ENCODE results near the gene CCDC70.
A peak's percentile ranks its signal among the peaks of the same experiment; 100 is the strongest.

CCDC70 gene

DNA sequence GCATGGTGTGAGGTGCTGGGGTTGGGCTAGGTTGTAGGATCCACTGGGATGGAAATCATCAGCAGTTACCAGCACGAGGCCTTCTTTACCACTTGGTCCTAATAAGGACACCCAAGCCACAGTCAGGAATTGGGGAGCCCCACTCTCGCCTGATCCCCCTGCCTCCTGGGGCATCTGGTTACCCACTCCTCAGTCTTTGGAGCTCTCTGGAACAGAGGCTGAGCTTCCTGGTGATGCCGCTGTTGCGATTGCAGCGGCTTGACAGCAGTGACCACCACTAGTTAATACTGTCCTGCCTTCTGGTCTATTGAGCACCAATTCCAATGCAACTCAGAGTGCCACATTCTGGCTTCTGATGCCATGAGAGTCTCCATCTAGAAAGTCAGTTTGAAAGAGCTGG, 30.2 kb upstream of the CCDC70 start:
- no peak for DNase-seq

DNA sequence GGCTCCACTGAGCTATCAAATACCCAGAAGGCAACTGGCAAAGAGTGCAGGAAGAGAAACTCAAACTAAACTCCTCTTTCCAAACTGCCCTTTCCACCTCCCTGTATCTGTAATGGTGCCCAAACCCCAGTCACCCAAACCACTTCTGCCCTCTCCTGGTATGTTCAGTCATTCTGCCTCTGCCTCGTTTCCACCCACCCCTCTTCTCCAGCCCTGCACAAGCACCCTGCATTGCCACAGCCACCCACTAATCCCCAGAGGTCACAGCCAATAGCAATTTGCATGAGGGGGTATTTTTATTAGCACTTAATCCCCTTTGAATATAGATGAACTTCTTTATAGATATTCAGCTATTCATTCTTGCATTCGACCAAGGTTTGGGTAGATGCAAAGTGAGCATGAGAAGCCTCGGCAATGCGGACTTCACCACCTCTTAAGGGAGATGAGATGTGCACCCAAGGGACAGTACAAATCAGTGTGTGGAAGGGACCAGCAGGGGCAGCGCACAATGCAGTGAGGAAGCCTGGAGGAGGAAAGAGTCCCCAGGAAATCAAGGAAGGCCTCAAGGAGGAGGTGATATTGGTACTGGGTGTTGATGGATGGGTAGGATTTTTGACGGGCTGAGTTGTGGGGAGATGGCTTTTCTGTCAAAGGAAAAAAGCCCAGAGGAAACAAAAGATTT, 29.2 kb upstream of the CCDC70 start:
- DNase-seq: peak; percentile 71

DNA sequence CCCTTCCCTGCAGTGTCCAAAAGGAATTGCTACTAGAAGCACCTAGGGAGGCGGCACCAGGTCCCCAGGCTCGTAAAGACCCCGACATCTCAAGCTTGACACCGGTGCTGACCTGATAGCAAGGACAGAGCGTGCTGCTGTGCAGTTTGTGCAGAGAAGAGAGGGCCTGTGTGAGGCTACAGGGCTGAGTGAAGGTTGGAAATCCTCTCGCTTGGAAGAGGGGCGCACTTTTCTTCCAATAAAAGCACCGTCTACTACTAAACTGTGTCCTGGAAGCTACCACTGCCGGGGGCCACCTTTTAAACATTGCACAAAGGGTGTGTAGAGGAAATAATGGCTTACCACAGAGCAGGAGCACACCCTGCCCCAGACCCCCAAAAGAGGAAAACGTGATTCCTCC, 27.8 kb upstream of the CCDC70 start:
- no peak for DNase-seq

DNA sequence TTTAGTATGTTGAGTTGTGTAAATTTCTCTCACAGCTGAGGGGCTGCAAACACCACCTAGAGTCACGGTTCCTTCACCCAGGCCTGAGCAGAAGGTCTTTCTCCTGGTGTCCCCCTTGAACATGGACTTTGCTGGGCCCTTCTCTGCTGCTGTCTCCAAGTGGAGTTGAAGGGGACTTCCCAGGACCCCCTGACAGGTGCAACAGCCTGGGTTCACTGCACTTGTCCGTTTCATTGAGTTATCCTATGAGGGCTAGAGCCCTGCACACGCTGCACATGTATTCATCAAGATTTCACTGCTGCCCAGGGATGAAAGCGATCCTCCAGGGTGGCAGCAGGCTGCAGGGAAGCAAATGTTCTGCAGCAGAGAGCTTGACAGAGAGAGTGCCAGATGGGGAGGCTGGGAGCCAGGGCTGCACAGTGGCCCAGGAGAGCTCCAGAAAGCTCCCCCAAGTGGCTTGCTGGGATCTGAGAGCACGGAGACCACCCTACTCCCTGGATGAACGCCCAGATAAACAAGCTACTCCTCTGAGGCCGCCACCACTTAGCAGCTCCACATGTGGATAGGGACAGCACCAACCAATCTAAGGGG, 27.1 kb upstream of the CCDC70 start:
- DNase-seq: no peak

DNA sequence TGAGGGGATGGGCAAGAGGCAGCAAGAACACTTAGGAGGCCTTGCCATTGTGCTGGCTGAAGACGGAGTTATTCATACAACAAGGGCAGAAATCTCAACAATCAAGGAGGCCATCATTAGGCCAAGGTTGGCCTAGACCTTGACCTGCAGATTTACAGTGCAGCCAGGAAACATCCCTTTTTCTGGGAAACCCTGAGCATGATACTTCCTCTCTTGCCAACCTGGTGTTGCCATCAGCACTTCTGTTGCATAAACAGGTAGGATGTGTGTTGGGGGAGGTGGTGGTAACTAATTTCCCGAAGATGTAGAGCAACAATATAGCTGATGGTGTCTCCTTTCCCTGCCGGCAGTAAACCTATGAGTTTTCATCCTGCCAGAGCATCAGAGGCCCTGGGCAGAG, 24.8 kb upstream of the CCDC70 start:
- DNase-seq: no peak

DNA sequence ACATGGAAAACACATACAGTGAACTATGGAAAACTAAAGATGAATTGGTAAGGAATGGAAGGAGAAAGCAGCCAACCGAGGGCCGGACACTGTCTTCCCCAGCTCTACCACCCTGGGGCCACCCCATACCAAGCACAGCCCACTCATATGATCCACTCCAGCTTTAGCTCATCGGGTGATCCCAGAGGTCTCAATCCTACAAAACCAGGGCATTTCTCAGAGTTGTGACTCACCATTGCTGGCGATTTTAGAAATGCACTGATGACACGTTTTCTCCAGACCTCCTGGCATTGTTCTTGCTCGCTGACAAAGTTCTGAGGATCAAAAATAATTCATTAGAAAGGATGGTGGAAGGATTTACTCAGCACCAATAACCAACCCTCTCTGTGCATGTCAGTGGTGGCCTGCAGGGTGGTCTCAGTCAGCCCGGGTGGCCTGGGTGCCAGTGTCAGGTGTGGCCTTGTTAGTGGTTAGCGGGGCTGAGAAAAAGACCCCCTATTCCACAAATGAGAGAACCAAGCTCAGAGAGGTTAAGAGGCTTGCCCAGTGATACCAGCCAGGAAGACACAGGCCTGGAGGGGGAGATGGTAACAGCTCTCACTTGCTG, 23.4 kb upstream of the CCDC70 start:
- no peak for DNase-seq

DNA sequence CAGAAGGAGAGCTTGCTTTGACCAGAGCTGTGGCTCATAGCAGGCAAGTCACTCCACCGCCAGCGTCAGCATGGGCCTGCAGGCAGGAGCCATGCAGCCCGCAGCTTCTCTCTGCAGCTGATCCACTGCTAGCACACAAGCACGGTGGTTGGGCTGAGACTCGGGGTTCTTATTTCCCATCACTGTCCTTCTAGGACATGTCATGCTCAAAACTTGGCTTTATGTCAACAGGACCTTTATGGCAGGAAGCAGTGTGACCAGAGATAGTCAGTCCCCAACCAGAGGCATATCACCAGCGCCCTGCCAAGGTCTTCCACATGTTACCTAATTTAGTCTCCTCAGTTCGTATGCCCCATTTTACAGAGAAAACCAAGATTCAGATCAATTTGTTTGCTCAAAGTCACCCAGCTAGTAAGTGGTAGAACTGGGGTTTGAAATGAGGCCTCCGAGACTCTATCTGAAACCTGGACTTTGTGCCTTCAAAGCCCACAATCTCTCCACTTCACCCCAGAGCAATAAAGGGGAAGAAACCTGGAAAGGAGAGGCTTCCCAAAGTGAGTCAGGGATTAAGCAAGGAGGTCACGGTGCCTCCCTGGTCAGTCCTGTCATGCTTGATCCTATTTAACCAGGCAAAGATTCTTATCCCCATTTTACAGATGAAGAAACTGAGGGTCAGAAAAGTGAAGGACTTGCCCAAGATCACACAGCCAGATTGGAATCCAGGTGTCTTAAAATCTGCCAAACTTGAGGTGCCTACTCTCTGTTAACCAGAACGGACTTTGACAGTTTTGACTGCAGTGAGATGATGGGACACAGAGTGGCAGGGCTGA, 21.8 kb upstream of the CCDC70 start:
- no peak for DNase-seq

DNA sequence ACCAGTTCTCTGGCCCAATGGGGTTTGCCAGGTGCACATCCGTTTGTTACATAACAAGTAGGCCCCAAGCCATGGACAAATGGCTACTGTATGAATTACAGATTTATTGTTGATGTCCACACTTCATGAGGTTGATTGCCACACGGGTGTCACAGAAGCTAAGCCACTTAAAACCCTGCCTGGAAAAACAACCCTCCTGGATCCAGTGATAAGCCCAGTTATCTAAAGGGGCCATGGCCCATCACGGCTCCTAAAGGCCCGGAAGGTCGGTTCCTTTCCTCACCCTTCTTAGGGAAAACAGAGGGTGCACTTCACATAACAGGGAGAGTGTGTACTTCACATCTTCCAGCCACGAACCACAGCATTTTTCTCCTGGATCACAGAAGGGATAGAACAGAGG, 20.9 kb upstream of the CCDC70 start:
- DNase-seq: no peak

DNA sequence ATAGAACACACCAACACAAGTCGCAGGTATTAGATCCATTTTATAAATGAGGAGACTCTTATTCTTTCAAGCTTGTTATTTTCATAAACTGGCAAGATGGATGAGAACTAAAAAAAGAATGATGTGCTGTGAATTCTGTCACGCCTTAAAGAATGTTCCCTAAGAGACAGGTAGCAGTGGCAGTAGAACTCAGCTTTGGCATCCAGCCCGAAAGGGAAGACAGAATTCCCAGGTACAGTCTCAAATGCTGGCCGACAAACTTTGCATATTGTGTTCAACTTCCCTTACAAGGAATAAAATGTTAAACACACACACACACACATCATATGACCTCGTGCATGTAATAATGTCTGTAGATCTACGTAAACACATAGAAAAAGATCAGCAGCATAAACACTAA, 20.0 kb upstream of the CCDC70 start:
- no peak for DNase-seq

DNA sequence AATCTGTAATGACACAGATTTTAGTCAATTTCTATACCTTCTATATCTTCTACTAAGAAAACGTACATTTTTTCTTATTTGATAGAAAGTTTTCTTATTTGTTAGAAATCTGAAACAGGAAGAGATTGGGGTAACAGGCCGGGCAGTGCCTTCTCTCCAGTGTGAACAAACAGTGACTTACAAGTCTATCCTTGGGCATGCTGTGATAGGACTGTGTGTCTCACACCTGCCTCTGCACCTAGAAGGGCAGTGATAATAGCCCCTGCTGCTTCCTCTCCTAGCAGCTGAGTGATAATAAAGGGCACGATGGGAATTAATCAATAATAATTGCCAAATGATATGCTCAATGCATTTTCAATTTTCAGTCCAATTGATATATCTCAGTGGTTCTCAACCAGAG, 18.2 kb upstream of the CCDC70 start:
- DNase-seq: no peak

DNA sequence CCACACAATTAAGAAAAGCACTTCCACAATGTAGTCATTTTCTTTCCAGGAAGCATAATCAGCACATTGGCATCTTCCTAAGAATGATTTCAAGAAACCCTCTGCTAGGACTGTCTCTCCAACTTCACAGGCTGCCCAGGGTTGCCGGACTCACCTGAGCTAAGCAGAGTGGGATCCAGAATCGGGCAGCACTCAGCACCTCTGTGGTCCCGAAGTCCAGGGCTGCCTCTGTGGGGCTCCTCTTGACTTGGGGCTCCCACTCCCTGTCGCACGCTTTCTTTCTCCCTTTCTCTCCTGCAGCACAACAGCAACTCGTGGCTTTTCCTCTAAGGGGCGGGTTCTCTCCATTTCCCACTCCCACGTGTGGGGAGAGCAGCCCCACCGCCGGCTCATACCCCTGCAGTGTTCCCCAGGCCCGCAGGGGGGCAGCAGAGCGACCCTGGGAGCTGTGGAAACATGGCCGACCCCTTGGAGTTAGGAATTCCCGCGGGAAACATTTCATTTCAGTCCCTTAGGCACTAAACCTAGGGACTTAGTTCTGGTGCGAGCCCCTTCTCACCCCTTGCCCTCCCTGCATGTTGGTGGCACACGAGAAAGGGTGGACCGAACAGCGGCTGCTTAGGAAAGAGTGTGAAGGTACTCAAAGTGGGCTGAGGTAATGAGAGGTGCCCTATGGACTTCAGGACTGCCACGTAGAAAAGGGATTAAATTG, 16.8 kb upstream of the CCDC70 start, which contains the start of gene TMEM272:
TMEM272 (minus strand) TSS at position 316 of the 712 bp plus-strand sequence. CDS start 6,647 bp downstream, outside the sequence.
- peak; percentile 37 to 71 for DNase-seq

DNA sequence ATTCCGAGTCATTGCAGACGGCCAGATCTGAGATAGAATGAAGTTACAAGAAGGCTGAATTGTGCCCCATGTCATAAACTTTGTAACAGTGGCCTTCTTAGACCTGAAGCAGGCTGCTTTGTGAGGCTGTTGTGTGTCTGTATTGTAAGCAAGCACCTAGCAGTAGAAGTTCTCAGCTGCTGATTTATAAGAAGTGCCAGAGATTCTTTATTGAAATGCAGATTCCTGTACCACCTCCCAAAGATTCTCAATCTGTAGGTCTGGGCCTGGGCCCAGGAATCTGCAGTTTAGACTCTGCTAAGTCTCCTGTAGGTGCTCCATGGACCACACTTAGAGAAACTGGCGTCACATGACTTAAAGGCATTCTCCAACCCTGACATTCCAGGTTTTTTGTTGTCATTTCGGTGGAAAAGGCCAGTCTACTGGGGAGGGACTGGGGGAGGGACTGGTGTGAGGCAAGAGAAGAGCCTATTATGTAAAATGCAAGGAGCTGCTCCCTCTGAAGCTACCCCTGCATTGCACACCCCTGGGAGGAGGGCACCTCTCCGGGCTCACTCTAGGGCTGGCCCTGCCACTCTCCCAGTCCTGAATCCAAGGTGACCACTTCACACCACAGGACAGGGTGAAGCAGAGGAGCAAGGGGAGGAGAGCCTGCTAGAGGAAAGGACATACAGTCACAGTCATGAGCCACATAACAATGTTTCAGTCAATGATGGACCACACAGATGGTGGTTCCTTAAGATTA, 16.0 kb upstream of the CCDC70 start:
- DNase-seq: no peak

DNA sequence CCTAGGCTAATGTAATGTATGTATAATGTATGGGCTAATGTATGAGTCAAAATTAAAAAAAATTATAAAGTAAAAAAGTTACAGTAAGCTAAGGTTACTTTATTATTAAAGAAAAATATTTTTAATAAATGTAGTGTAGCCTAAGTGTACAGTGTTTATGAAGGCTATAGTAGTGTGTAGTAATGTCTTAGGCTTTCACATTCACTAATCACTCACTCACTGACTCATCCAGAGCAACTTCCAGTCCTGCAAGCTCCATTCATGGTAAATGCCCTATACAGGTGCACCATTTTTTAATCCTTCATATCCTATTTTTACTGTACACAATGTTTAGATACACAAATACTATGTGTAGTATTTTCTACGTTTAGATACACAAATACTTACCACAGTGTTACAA, 15.0 kb upstream of the CCDC70 start:
- DNase-seq: no peak

DNA sequence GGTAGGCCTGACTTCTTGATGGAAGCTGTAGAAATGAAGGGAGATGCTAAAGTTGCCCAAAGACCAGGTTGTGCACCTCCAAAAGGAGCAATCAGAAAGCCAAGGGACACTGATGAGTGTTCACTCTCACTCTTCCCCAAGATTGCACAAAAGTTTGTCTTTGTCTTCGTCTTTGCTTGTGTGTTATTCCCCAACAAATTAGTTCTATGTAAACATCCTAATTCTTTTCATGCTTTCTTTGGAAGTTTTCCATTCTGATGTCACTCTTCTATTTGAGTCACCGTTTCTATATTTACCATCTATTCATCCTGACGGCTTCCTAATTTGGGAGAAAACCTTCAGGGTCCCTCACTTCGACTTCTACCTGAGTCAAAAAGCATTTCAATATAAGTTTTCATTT, 13.1 kb upstream of the CCDC70 start:
- no peak for DNase-seq

DNA sequence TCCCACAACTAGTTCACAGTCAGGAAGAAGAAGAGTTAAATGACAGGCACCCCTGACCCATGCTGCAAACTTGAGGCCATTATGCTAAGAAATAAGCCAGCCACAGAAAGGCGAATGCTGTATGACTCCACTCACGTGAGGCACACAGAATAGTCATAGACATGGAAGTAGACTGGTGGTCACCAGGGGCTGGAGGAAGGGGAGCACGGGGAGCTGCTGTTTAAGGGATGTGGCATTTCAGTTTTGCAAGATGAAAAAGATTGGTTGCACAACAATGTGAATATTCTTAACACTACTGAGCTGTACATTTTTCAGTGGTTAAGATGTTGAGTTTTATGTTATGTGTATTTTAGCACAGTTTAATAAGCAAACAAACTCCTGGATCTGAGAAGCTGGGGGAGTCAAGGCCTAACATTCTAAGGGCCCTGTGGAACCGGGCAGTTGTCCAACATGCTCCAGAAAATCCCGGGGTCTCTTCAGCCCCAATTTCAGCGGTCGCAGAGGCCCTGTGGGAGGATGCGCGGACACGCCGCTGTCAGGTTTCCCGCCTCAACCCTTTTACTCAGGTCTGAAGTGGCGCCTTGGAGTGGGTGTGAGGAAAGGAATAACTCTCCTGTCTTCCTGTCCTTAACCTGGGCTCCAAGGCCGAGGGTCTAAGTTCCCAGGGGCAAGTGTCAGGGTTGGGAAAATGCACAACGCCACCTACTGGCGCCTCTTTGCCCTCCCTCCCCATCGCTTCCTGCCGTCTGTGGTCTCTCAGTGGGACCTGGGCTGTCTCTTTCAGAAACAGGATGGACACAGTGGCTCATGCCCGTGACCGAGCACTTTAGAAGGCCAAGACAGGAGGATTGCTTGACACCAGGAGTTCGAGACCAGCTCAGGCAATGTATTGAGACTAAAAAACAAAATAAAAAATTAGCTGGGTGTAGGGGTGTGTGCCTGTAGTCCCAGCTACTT, 12.3 kb upstream of the CCDC70 start:
- peak; percentile 26 to 40 for DNase-seq

DNA sequence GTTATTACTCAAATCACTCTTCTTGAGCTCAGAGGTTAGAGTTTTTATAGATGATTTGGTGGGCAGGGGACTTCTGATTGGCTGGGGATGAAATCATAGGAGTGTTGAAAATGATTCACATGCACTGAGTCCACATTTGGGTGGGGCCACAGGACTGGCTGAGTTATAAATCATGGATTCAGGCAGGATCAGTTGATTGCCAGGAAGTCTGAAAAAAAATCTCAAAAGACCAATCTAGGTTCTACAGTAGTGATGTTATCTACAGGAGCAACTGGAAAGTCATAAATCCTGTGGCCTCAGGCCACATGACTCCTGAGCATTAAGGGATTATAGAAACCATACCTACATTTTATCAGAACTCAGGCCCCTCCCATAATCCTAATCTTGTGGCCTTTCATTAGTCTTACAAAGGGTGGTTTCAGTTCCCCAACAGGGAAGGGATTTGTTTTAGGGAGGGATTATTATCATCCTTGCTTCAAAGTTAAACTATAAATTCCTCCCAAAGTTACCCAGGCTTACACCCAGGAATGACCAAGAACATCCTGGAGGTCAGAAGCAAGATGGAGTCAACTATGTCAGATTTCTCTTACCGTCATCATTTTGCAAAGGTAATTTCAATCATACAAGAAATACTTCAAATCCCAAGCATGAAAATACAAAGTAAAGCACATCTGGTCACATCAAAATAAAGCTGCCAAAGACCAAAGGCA, 5.6 kb upstream of the CCDC70 start:
- no peak for DNase-seq

DNA sequence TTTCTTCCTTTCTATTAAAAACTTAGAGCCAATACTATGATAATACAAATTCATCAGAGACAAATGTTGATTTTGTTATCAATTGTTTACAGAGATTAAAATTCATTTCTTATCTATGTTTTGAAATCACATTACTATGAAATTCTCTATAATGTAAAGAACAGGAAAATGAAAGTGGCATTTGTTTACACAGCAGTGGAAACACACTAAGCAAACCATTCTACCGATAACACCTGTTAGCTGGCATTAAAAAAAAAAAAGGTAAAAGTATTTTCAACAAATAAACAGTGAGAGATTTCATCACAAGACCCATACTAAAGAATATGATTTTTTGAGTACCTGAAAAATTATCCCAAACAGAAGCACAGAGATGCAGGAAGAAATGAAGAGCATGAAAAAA, 4.8 kb upstream of the CCDC70 start:
- no peak for DNase-seq

DNA sequence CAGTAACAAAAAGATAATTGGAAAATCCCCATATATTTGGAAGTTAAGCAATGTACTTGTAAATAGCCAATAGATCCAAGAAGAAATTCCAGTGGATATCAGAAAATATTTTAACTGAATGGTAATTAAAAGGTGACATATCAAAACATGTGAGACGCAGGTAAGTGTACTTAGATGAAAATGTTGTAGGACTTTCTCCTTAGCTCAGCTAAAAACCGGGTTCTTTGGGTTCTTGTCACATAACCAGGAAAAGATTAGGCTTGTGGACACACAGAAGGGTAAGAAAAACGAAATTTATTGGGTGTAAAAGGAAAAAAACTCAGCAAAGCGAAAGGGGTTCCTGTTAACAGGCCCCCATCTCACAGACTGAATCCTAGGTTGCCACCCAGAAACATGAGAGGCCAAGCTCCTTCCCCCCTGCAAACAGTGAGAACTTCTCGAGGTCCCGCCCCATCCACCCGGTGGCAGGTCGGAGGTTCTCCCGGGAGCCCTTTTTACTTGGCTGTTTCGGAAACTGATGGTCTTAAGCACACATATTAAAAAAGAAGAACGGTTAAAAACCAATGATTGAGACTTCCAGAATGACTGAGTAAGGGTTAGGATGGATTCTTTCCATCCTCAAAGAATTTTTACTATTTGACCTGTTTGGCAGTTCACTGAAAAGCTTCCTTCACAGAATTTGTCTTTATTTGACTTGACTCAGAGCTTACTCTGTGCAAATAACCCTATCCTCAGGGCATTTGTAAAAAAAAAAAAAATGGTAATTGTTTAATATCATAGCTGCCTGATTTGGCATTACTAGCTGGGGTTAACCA, 3.1 kb upstream of the CCDC70 start:
- no peak for DNase-seq

DNA sequence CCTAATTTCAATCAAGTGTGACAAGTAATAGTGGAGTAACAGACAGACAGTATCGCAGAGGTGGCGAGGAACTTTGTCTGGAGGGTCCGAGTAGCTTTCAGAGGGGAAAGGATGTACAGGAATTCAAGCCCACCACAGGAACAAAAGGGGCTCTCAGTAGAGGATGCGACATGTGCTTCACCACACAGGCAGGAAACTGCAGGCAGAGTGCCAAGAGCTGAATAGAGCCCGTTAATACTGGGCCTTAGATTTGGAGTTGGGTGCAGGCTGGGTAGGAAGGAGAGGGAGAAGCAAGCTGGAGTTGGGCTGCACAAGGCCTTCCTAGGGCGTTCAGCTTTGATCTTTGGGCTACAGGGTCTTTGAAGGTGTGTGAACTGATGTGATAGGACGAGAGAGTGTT, 1.2 kb downstream of the CCDC70 start:
- DNase-seq: no peak
